SK-N-SH (cell line): ENCODE data around the gene FUT2. TPM values are rescaled to one million over a fixed set of nuclear protein-coding genes. Genes with fewer than 3 reads are reported as not detected.

Experiments
- CTCF ChIA-PET: fragments of 300-600, 350-600 bp; formaldehyde crosslinking; extraction: SDS; loops from one replicate; lab custom pipeline; 2021; lab: Yijun Ruan, JAX
- POLR2A ChIA-PET: fragments of 350-600 bp; sonication (Branson Sonifier 250); formaldehyde crosslinking; extraction: SDS; loops from one replicate; lab custom pipeline; 2020; ENCODE audit warnings: antibody characterized with exemption, inconsistent platforms; lab: Yijun Ruan, JAX
- DNase-seq: peaks from one replicate; pipeline ENCODE4 v3.0.0; 2012
- H2AFZ ChIP-seq: fragments of 200-600 bp; sonication (generic); 2 replicates; pipeline ENCODE4 v1.8.1; 2016; ENCODE audit warnings: antibody characterized with exemption, mild to moderate bottlenecking, low read depth
- H3F3A ChIP-seq: fragments of 200-600 bp; sonication (generic); replicated peaks from 2 replicates; pipeline ENCODE3; 2016; ENCODE audit warnings: antibody characterized with exemption, mild to moderate bottlenecking; ENCODE audit not compliant: insufficient read depth
- H3K27ac ChIP-seq, 2 experiments: fragments of 200-500 bp in 1 of 2; fragments of 200-600 bp in 1 of 2; sonication (Bioruptor generic) in 1 of 2; sonication (generic), shearing (Covaris generic) in 1 of 2; 2 replicates each; pipeline versions ENCODE4 v1.5.1 to v1.6.1; 2014 to 2016; ENCODE audit warnings: low read depth in 2 of 2, inconsistent platforms in 1 of 2, low read length in 1 of 2, mild to moderate bottlenecking in 1 of 2, mixed read lengths in 1 of 2
- H3K27me3 ChIP-seq: fragments of 200-600 bp; sonication (generic), shearing (Covaris generic); 2 replicates; pipeline ENCODE4 v1.6.1; 2016; ENCODE audit warnings: mixed run types; ENCODE audit not compliant: insufficient read depth
- H3K36me3 ChIP-seq, 2 experiments: fragments of 200-500 bp in 1 of 2; fragments of 200-600 bp in 1 of 2; sonication (Bioruptor generic) in 1 of 2; sonication (generic) in 1 of 2; replicated peaks in 1 of 2; 2 replicates each; pipeline versions ENCODE3 to v1.5.1; 2014 to 2016; ENCODE audit warnings: low read length in 1 of 2, mild to moderate bottlenecking in 1 of 2; ENCODE audit not compliant: insufficient read depth in 2 of 2, control insufficient read depth in 1 of 2
- H3K4me1 ChIP-seq, 2 experiments: fragments of 200-500 bp in 1 of 2; fragments of 200-600 bp in 1 of 2; sonication (Bioruptor generic) in 1 of 2; sonication (generic), shearing (Covaris generic) in 1 of 2; 2 replicates each; pipeline versions ENCODE4 v1.5.1 to v1.6.1; 2014 to 2016; ENCODE audit warnings: low read depth in 1 of 2, low read length in 1 of 2, mixed run types in 1 of 2; ENCODE audit not compliant: insufficient read depth in 2 of 2, control insufficient read depth in 1 of 2
- H3K4me2 ChIP-seq: fragments of 200-600 bp; sonication (generic), shearing (Covaris generic); 2 replicates; pipeline ENCODE4 v1.6.1; 2017; ENCODE audit warnings: mixed run types
- H3K4me3 ChIP-seq, 2 experiments: fragments of 200-500 bp in 1 of 2; fragments of 200-600 bp in 1 of 2; sonication (Bioruptor generic) in 1 of 2; sonication (generic), shearing (Covaris generic) in 1 of 2; 2 replicates each; pipeline versions ENCODE4 v1.5.1 to v1.8.1; 2014 to 2016; ENCODE audit warnings: low read depth in 2 of 2, inconsistent platforms in 1 of 2, low read length in 1 of 2, mild to moderate bottlenecking in 1 of 2, mixed read lengths in 1 of 2, moderate library complexity in 1 of 2
- H3K79me2 ChIP-seq: fragments of 200-600 bp; sonication (generic); 2 replicates; pipeline ENCODE4 v1.8.1; 2017; ENCODE audit warnings: mild to moderate bottlenecking; ENCODE audit not compliant: insufficient read depth
- H3K9ac ChIP-seq: fragments of 200-600 bp; sonication (generic); 2 replicates; pipeline ENCODE4 v1.6.1; 2017; ENCODE audit warnings: mixed run types
- H3K9me2 ChIP-seq: fragments of 200-600 bp; sonication (generic); 2 replicates; pipeline ENCODE4 v1.6.1; 2017; ENCODE audit warnings: mixed run types
- H3K9me3 ChIP-seq: fragments of 200-600 bp; sonication (generic); 2 replicates; pipeline ENCODE4 v1.6.1; 2017; ENCODE audit warnings: mixed run types, mild to moderate bottlenecking, moderate library complexity
- H4K20me1 ChIP-seq: fragments of 200-600 bp; sonication (generic); 2 replicates; pipeline ENCODE4 v1.6.1; 2017; ENCODE audit warnings: mild to moderate bottlenecking, mixed run types; ENCODE audit not compliant: insufficient read depth
- EZH2phosphoT487 ChIP-seq: fragments of 200-600 bp; sonication (generic); IDR thresholded peaks from 2 replicates; pipeline ENCODE4 v1.6.1; 2017; ENCODE audit warnings: low read depth, mixed run types, mild to moderate bottlenecking, antibody characterized with exemption, moderate library complexity, borderline replicate concordance
- FOXM1 ChIP-seq: IDR thresholded peaks from 2 replicates; pipeline ENCODE4 v1.4.0; 2012; ENCODE audit warnings: low read depth, mild to moderate bottlenecking
- JUND ChIP-seq: IDR thresholded peaks from 2 replicates; pipeline ENCODE4 v1.4.0; 2012
- MAX ChIP-seq: IDR thresholded peaks from 2 replicates; pipeline ENCODE4 v1.4.0; 2012; ENCODE audit warnings: low read depth
- MXI1 ChIP-seq: IDR thresholded peaks from 2 replicates; pipeline ENCODE4 v1.6.1; 2012; ENCODE audit warnings: mild to moderate bottlenecking, low read depth, low read length, improper control_type of control experiment
- NRF1 ChIP-seq: IDR thresholded peaks from 2 replicates; pipeline ENCODE4 v1.6.1; 2012; ENCODE audit warnings: low read depth, mild to moderate bottlenecking, low read length
- RCOR1 ChIP-seq: fragments of 150-350 bp; IDR thresholded peaks from 2 replicates; pipeline ENCODE4 v1.6.1; 2017; ENCODE audit warnings: antibody characterized with exemption, low read length
- RFX5 ChIP-seq: IDR thresholded peaks from 2 replicates; pipeline ENCODE4 v1.6.1; 2012; ENCODE audit warnings: mild to moderate bottlenecking, improper control_type of control experiment, low read length
- WGBS: methylation state at CpG from one replicate; pipeline ENCODE4 v1.1.6; 2017; ENCODE audit warnings: low lambda C conversion rate; 5-methylcytosine and 5-hydroxymethylcytosine counted together
- polyA plus RNA-seq, 3 experiments: library from polyadenylated mRNA; depleted of rRNA; stranded (reverse); fragments of >200 nt; gene quantifications; 2 replicates each; pipeline ENCODE4 v1.2.3, GENCODE V29; 2012
- TF ChIP-seq, protein P1 (sequence below): IDR thresholded peaks from 2 replicates; pipeline ENCODE4; 2012

FUT2 gene
- polyA plus RNA-seq, 1 of the 3 experiments (the other 2 are of a cell fraction): not detected

DNA sequence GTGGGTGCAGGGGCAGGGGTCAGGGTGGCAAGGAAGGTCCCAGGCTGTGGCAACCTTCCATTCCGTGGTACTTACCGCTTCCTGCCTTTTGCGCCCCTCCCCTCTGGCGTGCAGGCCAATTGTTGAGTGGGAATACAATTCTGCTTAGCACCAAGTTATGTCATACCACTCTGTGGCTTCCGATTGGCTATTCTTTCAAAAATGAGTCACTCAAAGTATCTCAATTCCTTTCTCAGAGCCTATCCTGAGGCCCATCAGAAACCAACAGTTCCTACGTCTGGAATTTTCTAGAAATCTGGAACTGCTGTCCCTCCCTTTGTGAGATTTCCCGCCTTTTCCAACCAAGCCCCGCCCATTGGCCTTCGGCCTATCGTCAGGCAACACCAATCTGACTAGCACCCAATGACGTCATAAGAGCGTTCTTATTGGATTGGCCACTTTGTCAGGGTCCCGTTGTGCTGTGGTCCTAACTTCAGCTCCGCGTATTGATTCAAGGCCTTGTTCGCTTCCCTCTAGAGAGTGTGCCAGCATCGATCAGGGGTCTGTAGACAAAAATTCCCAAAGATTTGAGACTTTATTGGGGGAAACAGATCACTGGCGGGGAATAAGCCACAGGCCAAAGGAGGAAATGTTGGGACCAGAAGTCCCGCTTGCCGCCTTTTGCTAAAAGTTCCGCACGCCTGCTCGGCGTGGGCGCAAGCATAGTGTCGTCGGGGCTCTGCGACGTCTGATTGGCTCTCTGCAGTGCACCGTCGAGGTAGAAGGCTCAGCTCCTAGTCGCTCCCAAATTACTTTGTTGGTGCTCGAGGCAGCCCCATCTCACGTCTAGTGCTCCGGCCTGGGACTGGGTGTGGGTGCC lies 34.7 kb upstream of the FUT2 start:
- TF ChIP-seq RFX5 (peak; percentile 99), RCOR1 (no peak), MXI1 (no peak), EZH2phosphoT487 (no peak), MAX (peak; percentile 59; the same call in 1 of the 2 replicates)
- TF ChIP-seq, protein P1, sequence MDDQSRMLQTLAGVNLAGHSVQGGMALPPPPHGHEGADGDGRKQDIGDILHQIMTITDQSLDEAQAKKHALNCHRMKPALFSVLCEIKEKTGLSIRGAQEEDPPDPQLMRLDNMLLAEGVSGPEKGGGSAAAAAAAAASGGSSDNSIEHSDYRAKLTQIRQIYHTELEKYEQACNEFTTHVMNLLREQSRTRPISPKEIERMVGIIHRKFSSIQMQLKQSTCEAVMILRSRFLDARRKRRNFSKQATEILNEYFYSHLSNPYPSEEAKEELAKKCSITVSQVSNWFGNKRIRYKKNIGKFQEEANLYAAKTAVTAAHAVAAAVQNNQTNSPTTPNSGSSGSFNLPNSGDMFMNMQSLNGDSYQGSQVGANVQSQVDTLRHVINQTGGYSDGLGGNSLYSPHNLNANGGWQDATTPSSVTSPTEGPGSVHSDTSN: no peak
- Histone ChIP-seq H2AFZ (no peak overlapping the region; the same call in 1 of the 2 replicates), H3K4me2 (no peak overlapping the region), H3K9ac (no peak overlapping the region), H3F3A (peaks cover 4% of the 10 kb centered on the region), H3K36me3 (no peaks in the 10 kb centered on the region), H3K4me3 (no peak overlapping the region), H3K27ac (no peak overlapping the region; a peak in 1 of 4 replicates), H3K9me2 (no peaks in the 10 kb centered on the region), H3K4me1 (peaks cover 0 to 2% of the 10 kb centered on the region in 2 experiments; a peak in 1 of 4 replicates), H3K79me2 (no peaks in the 10 kb centered on the region), H3K27me3 (no peaks in the 10 kb centered on the region), H4K20me1 (no peaks in the 10 kb centered on the region), H3K9me3 (no peaks in the 10 kb centered on the region)
- POLR2A ChIA-PET: interaction anchor here (0.7 kb wide), 1 partner anchor 42 kb away, joined by 3 read pairs; no protein-coding TSS in a partner anchor
- 78% methylated on average over 35 of the region's 35 CpGs for WGBS
- peak; percentile 88 for DNase-seq
- CTCF ChIA-PET: no interaction called here

- no peak overlapping the region for H3K27ac ChIP-seq
- 96% methylated on average over 31 of the region's 50 CpGs for WGBS
- ChIA-PET CTCF (no interaction called here), POLR2A (interaction anchor here (0.7 kb wide), 1 partner anchor 41 kb away, joined by 3 read pairs; no protein-coding TSS in a partner anchor)
- H3K9ac ChIP-seq: no peak overlapping the region
- no peak overlapping the region for H3K4me2 ChIP-seq
- no peaks in the 10 kb centered on the region for H3K27me3 ChIP-seq
- no peaks in the 10 kb centered on the region for H3K9me3 ChIP-seq
- H3K36me3 ChIP-seq: no peaks in the 10 kb centered on the region
- no peaks in the 10 kb centered on the region for H3K79me2 ChIP-seq
- no peak overlapping the region for H3K4me3 ChIP-seq
- no peak for TF ChIP-seq NRF1
- TF ChIP-seq FOXM1: no peak
- no peak for TF ChIP-seq MAX
- no peak for TF ChIP-seq JUND
- H2AFZ ChIP-seq: no peak overlapping the region
- peaks cover 0 to 2% of the 10 kb centered on the region in 2 experiments; a peak in 1 of 4 replicates for H3K4me1 ChIP-seq
- H3F3A ChIP-seq: peaks cover 4% of the 10 kb centered on the region
- no peak for DNase-seq
- no peaks in the 10 kb centered on the region for H3K9me2 ChIP-seq
- no peaks in the 10 kb centered on the region for H4K20me1 ChIP-seq
Observed at GRCh38 chr19:48661711-48662090, 34.1 kb upstream of the FUT2 start.
